ENCODE data around the gene ENTR1. TPM values are rescaled to one million over a fixed set of nuclear protein-coding genes. Genes with fewer than 3 reads are reported as not detected.

ENTR1 gene
- polyA plus RNA-seq, 2 donors: 20.1 to 24.2 TPM

- Histone ChIP-seq H3K27ac (ENCODE audit: low read depth in 2 of 2, low read length in 1 of 2) (no peak overlapping the region), H3K27me3 (ENCODE audit: control insufficient read depth in 1 of 2, insufficient read depth in 2 of 2, low read length in 2 of 2) (no peaks in the 10 kb centered on the region), H3K4me3 (ENCODE audit: low read depth in 1 of 2, low read length in 2 of 2) (no peak overlapping the region), H3K4me1 (ENCODE audit: control insufficient read depth in 2 of 2, insufficient read depth in 2 of 2, low read length in 1 of 2) (peaks cover 4 to 14% of the 10 kb centered on the region in 2 donors), H3K9me3 (ENCODE audit: control insufficient read depth in 2 of 2, insufficient read depth in 1 of 2, low read depth in 1 of 2, low read length in 1 of 2) (no peaks in the 10 kb centered on the region), H3K36me3 (ENCODE audit: control insufficient read depth in 2 of 2, insufficient read depth in 2 of 2, low read length in 1 of 2) (peaks cover 0 to 10% of the 10 kb centered on the region in 2 donors)
- 71 to 74% methylated on average over 43 of the region's 43 CpGs for WGBS, 2 donors
Measured at GRCh38 chr9:136361047-136361753, 49.2 kb downstream of the ENTR1 start.

- no peaks in the 10 kb centered on the region for H3K9me3 ChIP-seq (ENCODE audit: control insufficient read depth in 2 of 2, insufficient read depth in 1 of 2, low read depth in 1 of 2, low read length in 1 of 2)
- no peak overlapping the region for H3K27ac ChIP-seq (ENCODE audit: low read depth in 2 of 2, low read length in 1 of 2)
- H3K4me1 ChIP-seq (ENCODE audit: control insufficient read depth in 2 of 2, insufficient read depth in 2 of 2, low read length in 1 of 2): peaks cover 4 to 14% of the 10 kb centered on the region in 2 donors
- peaks cover 0 to 10% of the 10 kb centered on the region in 2 donors for H3K36me3 ChIP-seq (ENCODE audit: control insufficient read depth in 2 of 2, insufficient read depth in 2 of 2, low read length in 1 of 2)
- H3K4me3 ChIP-seq (ENCODE audit: low read depth in 1 of 2, low read length in 2 of 2): no peak overlapping the region
- no peaks in the 10 kb centered on the region for H3K27me3 ChIP-seq (ENCODE audit: control insufficient read depth in 1 of 2, insufficient read depth in 2 of 2, low read length in 2 of 2)
- WGBS, 2 donors: 74 to 80% methylated on average over 36 to 38 of the region's 38 CpGs
Measured at GRCh38 chr9:136359774-136360718, 50.4 kb downstream of the ENTR1 start.

GRCh38 chr9:136358888-136359287 lies 51.5 kb downstream of the ENTR1 start:
- Histone ChIP-seq H3K27ac (ENCODE audit: low read depth in 2 of 2, low read length in 1 of 2) (no peak overlapping the region), H3K27me3 (ENCODE audit: control insufficient read depth in 1 of 2, insufficient read depth in 2 of 2, low read length in 2 of 2) (no peaks in the 10 kb centered on the region), H3K36me3 (ENCODE audit: control insufficient read depth in 2 of 2, insufficient read depth in 2 of 2, low read length in 1 of 2) (peaks cover 0 to 10% of the 10 kb centered on the region in 2 donors), H3K4me1 (ENCODE audit: control insufficient read depth in 2 of 2, insufficient read depth in 2 of 2, low read length in 1 of 2) (peaks cover under 1 to 8% of the 10 kb centered on the region in 2 donors), H3K4me3 (ENCODE audit: low read depth in 1 of 2, low read length in 2 of 2) (no peak overlapping the region), H3K9me3 (ENCODE audit: control insufficient read depth in 2 of 2, insufficient read depth in 1 of 2, low read depth in 1 of 2, low read length in 1 of 2) (no peaks in the 10 kb centered on the region)
- WGBS, 2 donors: 62 to 72% methylated on average over 2 of the region's 2 CpGs

- Histone ChIP-seq H3K4me1 (ENCODE audit: control insufficient read depth in 2 of 2, insufficient read depth in 2 of 2, low read length in 1 of 2) (peaks cover 0 to 5% of the 10 kb centered on the region in 2 donors), H3K27ac (ENCODE audit: low read depth in 2 of 2, low read length in 1 of 2) (no peak overlapping the region), H3K36me3 (ENCODE audit: control insufficient read depth in 2 of 2, insufficient read depth in 2 of 2, low read length in 1 of 2) (peaks cover 0 to 10% of the 10 kb centered on the region in 2 donors), H3K27me3 (ENCODE audit: control insufficient read depth in 1 of 2, insufficient read depth in 2 of 2, low read length in 2 of 2) (no peaks in the 10 kb centered on the region), H3K4me3 (ENCODE audit: low read depth in 1 of 2, low read length in 2 of 2) (no peak overlapping the region), H3K9me3 (ENCODE audit: control insufficient read depth in 2 of 2, insufficient read depth in 1 of 2, low read depth in 1 of 2, low read length in 1 of 2) (no peaks in the 10 kb centered on the region)
- WGBS, 2 donors: 87 to 90% methylated on average over 29 of the region's 29 CpGs
Measured at GRCh38 chr9:136358016-136358415, 52.4 kb downstream of the ENTR1 start.

- 82 to 84% methylated on average over 20 to 22 of the region's 22 CpGs for WGBS, 2 donors
Measured at GRCh38 chr9:136357202-136357725, 53.1 kb downstream of the ENTR1 start.

GRCh38 chr9:136355616-136356557 lies 54.5 kb downstream of the ENTR1 start:
- WGBS, 2 donors: 82 to 87% methylated on average over 52 to 54 of the region's 54 CpGs
- no peaks in the 10 kb centered on the region for H3K9me3 ChIP-seq (ENCODE audit: control insufficient read depth in 2 of 2, insufficient read depth in 1 of 2, low read depth in 1 of 2, low read length in 1 of 2)
- no peak overlapping the region for H3K4me3 ChIP-seq (ENCODE audit: low read depth in 1 of 2, low read length in 2 of 2)
- peaks cover 0 to 2% of the 10 kb centered on the region in 2 donors for H3K4me1 ChIP-seq (ENCODE audit: control insufficient read depth in 2 of 2, insufficient read depth in 2 of 2, low read length in 1 of 2)
- no peak overlapping the region for H3K27ac ChIP-seq (ENCODE audit: low read depth in 2 of 2, low read length in 1 of 2)
- peaks cover 0 to 7% of the 10 kb centered on the region in 2 donors for H3K36me3 ChIP-seq (ENCODE audit: control insufficient read depth in 2 of 2, insufficient read depth in 2 of 2, low read length in 1 of 2)
- no peaks in the 10 kb centered on the region for H3K27me3 ChIP-seq (ENCODE audit: control insufficient read depth in 1 of 2, insufficient read depth in 2 of 2, low read length in 2 of 2)

More at GRCh38 chr9:136357202-136357725, 53.1 kb downstream of the ENTR1 start:
- peaks cover 0 to 4% of the 10 kb centered on the region in 2 donors for H3K4me1 ChIP-seq (ENCODE audit: control insufficient read depth in 2 of 2, insufficient read depth in 2 of 2, low read length in 1 of 2)
- H3K27me3 ChIP-seq (ENCODE audit: control insufficient read depth in 1 of 2, insufficient read depth in 2 of 2, low read length in 2 of 2): no peaks in the 10 kb centered on the region
- no peaks in the 10 kb centered on the region for H3K9me3 ChIP-seq (ENCODE audit: control insufficient read depth in 2 of 2, insufficient read depth in 1 of 2, low read depth in 1 of 2, low read length in 1 of 2)
- H3K27ac ChIP-seq (ENCODE audit: low read depth in 2 of 2, low read length in 1 of 2): no peak overlapping the region
- H3K36me3 ChIP-seq (ENCODE audit: control insufficient read depth in 2 of 2, insufficient read depth in 2 of 2, low read length in 1 of 2): peaks cover 0 to 10% of the 10 kb centered on the region in 2 donors
- H3K4me3 ChIP-seq (ENCODE audit: low read depth in 1 of 2, low read length in 2 of 2): no peak overlapping the region

- Histone ChIP-seq H3K27ac (ENCODE audit: low read depth in 2 of 2, low read length in 1 of 2) (no peak overlapping the region), H3K27me3 (ENCODE audit: control insufficient read depth in 1 of 2, insufficient read depth in 2 of 2, low read length in 2 of 2) (no peaks in the 10 kb centered on the region), H3K36me3 (ENCODE audit: control insufficient read depth in 2 of 2, insufficient read depth in 2 of 2, low read length in 1 of 2) (peaks cover 0 to 7% of the 10 kb centered on the region in 2 donors), H3K4me1 (ENCODE audit: control insufficient read depth in 2 of 2, insufficient read depth in 2 of 2, low read length in 1 of 2) (peaks cover 0 to 2% of the 10 kb centered on the region in 2 donors), H3K9me3 (ENCODE audit: control insufficient read depth in 2 of 2, insufficient read depth in 1 of 2, low read depth in 1 of 2, low read length in 1 of 2) (no peaks in the 10 kb centered on the region), H3K4me3 (ENCODE audit: low read depth in 1 of 2, low read length in 2 of 2) (no peak overlapping the region)
- WGBS, 2 donors: 30 to 48% methylated on average over 17 of the region's 17 CpGs
Measured at GRCh38 chr9:136354592-136355085, 55.8 kb downstream of the ENTR1 start.

GRCh38 chr9:136353757-136354488 lies 56.5 kb downstream of the ENTR1 start:
- Histone ChIP-seq H3K36me3 (ENCODE audit: control insufficient read depth in 2 of 2, insufficient read depth in 2 of 2, low read length in 1 of 2) (peaks cover 0 to 5% of the 10 kb centered on the region in 2 donors), H3K4me1 (ENCODE audit: control insufficient read depth in 2 of 2, insufficient read depth in 2 of 2, low read length in 1 of 2) (peaks cover 0 to 2% of the 10 kb centered on the region in 2 donors), H3K9me3 (ENCODE audit: control insufficient read depth in 2 of 2, insufficient read depth in 1 of 2, low read depth in 1 of 2, low read length in 1 of 2) (no peaks in the 10 kb centered on the region), H3K4me3 (ENCODE audit: low read depth in 1 of 2, low read length in 2 of 2) (no peak overlapping the region), H3K27me3 (ENCODE audit: control insufficient read depth in 1 of 2, insufficient read depth in 2 of 2, low read length in 2 of 2) (no peaks in the 10 kb centered on the region), H3K27ac (ENCODE audit: low read depth in 2 of 2, low read length in 1 of 2) (no peak overlapping the region)
- 61 to 64% methylated on average over 12 to 13 of the region's 13 CpGs for WGBS, 2 donors

Measured in esophagus (tissue), 2 donors.